GM19468 (cell line): ENCODE results near the gene ZSCAN4.

Source experiments
- ATAC-seq: cut with Tn5 transposase; IDR thresholded peaks from one replicate; pipeline ENCODE4 v1.9.1; 2021; ENCODE audit warnings: mild to moderate bottlenecking, moderate library complexity, moderate number of reproducible peaks; ENCODE audit not compliant: unreplicated experiment; ENCODE audit errors: extremely low read depth

The ZSCAN4 gene

GRCh38 chr19:57672466-57672865 is 3.7 kb downstream of the ZSCAN4 start:
- no peak for ATAC-seq

- ATAC-seq, result no peak
Measured at GRCh38 chr19:57675881-57676280, 7.1 kb downstream of the ZSCAN4 start.

DNA sequence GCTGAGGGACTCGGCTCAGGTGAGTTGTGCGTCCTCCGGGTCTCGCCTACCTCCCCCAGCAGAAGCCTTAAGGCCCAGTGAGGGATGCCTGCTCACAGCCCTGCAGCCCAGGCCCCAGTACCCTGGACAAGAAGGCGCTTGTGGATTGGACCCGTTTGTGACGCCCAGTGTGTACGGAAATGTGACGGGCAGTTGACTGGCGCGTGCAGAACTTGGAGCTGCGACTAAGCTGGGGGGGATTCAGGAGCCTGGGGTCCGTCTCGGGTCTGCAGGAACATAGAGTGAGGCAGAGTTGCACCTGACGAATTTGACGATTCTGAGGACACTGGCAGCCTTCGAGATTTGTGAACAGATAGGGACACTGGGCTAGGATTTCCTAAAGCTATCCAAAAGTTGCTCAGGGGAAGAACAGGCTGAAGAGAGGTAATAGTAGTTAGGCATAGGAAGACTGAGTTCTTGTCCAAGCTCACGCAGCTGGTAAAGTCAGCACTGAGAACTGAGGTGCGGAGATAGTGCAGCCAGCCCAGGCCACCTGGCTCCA is 13.6 kb downstream of the ZSCAN4 start:
- ATAC-seq, result no peak

DNA sequence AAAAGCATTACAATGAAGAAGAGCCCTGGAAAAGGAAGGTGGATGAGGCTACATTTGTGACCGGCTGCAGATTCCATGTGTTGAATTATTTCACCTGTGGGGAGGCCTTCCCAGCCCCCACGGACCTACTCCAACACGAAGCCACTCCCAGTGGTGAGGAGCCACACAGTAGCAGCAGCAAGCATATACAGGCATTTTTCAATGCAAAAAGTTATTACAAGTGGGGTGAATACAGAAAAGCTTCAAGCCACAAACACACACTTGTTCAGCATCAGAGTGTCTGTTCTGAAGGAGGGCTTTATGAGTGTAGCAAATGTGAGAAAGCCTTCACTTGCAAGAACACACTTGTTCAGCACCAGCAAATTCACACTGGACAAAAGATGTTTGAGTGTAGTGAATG is 18.0 kb downstream of the ZSCAN4 start:
- ATAC-seq, result no peak

DNA sequence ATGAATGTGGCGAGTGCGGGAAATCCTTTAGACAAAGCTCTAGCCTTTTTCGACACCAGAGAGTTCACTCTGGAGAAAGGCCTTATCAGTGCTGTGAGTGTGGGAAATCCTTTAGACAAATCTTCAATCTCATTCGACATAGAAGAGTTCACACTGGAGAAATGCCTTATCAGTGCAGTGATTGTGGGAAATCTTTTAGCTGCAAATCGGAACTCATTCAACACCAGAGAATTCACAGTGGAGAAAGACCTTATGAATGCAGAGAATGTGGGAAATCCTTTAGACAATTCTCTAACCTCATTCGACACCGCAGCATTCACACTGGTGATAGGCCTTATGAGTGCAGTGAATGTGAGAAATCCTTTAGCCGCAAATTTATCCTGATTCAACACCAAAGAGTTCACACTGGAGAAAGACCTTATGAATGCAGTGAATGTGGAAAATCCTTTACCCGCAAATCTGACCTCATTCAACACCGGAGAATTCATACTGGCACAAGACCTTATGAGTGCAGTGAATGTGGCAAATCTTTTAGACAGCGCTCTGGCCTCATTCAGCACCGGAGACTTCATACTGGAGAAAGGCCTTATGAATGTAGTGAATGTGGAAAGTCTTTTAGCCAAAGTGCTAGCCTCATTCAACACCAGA is 18.8 kb downstream of the ZSCAN4 start:
- ATAC-seq, result no peak

DNA sequence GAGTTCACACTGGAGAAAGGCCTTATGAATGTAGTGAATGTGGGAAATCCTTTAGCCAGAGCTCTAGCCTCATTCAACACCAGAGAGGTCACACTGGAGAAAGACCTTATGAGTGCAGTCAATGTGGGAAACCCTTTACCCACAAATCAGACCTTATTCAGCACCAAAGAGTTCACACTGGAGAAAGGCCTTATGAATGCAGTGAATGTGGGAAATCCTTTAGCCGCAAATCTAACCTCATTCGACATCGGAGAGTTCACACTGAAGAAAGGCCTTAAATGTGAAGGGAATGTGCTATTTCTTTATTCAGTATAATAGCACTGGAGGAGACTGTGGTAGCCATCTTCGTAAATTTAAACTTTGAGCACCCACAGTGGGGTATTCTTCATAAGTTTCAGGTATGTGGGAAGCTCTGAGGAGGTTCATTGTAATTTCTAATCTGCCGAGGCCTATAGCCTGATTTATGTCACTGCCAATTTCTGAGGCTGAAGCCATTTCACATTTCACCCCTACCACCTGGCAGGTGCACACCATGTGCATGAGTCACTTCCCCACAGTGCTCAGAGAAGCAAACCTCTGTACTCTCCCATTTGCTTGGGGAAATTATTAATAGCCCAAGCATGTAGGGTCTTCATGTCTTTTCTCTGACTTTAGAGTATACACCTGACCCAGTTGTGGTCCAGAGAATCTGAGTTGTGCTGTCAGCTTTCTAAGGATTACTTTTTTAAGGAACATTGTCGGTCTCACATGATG is 19.5 kb downstream of the ZSCAN4 start:
- ATAC-seq, result no peak

- no peak for ATAC-seq
Measured at GRCh38 chr19:57689750-57690149, 21.0 kb downstream of the ZSCAN4 start.

GRCh38 chr19:57701625-57702024 is 32.9 kb downstream of the ZSCAN4 start:
- no peak for ATAC-seq

DNA sequence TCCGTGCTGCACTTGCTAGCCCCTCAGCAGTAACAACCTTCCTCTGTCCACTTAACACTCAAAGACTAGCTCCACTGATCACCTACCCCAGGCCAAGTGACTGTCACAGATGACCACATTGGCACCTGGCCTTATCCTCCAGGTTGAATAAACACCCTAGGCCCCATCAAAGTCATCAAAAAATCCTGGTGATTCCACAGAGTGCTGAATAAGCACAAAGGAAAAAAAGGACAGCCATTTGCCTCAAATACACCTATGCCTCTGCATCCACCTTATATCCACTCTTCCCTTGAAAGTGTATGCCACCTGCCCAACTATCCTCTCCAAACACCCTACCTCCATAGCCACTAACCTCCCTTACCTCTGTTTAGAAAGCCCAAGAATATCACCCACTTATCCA is 37.6 kb downstream of the ZSCAN4 start:
- no peak for ATAC-seq

DNA sequence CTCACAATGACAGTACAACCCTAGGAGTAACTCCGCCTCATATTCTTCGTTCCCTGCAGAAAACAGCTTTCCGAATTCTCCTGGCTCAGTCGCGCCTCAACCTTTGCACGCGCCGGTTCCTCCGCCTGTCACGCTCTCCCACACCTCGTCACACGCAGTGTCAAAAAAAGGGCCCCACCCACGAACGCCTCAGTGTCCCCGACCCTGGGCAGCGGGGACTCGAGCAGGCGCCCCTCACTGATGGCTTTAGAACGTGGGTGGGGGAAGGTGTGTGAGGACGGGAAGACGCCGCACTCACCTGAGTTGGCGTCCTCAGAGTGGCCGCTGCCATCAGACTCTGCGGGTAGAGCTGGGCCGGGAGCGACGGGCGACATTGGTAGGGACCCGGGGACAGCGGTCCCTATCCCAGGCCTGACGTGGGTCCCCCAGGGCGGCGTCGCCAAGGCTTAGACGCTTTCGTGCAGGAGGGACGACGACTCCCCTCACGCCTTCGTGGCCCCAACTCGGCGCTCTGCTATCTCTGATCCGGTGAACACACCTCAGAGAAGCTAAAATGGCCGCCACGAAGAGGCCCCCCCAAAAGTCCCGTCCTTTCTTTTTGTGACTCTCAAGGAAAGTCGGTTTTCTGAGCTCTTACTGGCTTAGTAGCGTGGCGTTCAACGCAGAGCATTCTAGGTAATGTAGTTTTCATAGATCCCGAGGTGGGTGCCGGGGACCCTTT is 40.1 kb downstream of the ZSCAN4 start, which contains the start of gene ZNF154:
Gene ZNF154 (minus strand): TSS at position 564 of the 721 bp plus-strand sequence. CDS start 233 bp downstream, at position 331.
- ATAC-seq, result no peak

DNA sequence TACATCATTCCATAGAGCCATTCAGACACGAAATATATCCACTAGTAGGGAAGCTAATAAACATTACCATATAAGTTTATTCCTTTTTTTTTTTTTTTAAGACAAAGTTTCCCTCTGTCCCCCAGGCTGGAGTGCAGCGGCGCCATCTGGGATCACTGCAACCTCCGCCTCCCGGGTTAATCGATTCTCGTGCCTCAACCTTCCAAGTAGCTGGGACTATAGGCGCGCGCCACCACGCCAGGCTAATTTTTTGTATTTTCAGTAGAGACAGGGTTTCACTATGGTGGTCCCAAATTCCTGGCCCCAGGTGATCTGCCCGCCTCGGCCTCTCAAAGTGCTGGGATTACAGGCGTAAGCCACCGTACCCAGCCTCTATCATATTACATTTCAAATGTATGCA is 40.9 kb downstream of the ZSCAN4 start:
- ATAC-seq, result no peak

GRCh38 chr19:57712222-57712621 is 43.5 kb downstream of the ZSCAN4 start:
- no peak for ATAC-seq

DNA sequence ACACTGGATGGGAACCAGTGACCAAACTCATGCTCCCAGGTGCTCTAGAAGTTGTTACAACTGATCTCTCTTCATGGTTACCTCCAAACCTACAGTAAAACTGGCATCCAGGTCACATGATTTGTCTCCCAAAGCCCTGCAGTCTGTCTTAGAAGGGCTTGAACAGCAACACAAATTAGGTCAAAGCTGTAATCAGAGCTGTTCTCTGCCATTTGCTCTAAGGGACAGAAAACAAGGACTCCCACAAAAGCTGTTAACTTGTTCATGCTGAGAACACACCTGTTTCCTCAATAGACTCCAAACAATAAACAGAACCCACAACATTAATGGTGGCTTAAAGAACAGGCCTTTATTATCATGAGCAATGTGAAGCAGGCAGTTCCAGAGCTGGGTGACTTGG is 50.7 kb downstream of the ZSCAN4 start:
- ATAC-seq, result no peak

GRCh38 chr19:57719901-57720519 is 51.3 kb downstream of the ZSCAN4 start:
- ATAC-seq, result no peak

DNA sequence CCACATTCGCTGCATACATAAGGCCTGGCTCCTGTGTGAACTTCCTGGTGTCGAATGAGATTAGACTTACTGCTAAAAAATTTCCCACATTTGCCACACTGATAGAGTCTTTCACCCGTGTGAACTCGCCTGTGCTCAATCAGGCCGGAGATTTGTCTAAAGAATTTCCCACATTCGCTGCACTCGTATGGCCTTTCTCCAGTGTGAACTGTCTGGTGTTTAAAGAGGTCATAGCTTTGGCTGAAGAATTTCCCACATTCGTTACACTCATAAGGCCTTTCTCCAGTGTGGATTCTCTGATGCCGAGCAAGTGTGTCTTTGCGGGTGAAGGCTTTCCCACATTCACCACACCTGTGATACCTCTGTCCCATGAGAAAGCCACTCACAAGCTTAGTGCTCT is 52.1 kb downstream of the ZSCAN4 start:
- ATAC-seq, result no peak
